PC-3 (cell line): Measurements from ENCODE around the gene TBXA2R.

Source experiments
- CTCF ChIP-seq: fragments of 300-600 bp; sonication (generic); conservative IDR thresholded peaks from 2 replicates; pipeline ENCODE4 v1.5.1; 2017; ENCODE audit warnings: antibody characterized with exemption, low read depth, mild to moderate bottlenecking, low read length
- EZH2 ChIP-seq: fragments of 300-600 bp; sonication (generic); IDR thresholded peaks from one replicate; pipeline ENCODE4 v1.6.1; 2017; ENCODE audit warnings: antibody characterized with exemption, mild to moderate bottlenecking, low read length; ENCODE audit not compliant: unreplicated experiment
- EZH2phosphoT487 ChIP-seq: fragments of 300-600 bp; sonication (generic); IDR thresholded peaks from 2 replicates; pipeline ENCODE4 v1.6.1; 2018; ENCODE audit warnings: mild to moderate bottlenecking, antibody characterized with exemption, low read length, borderline replicate concordance

GRCh38 chr19:3649888-3650287 lies 43.2 kb upstream of the TBXA2R start:
- TF ChIP-seq CTCF = no peak
- no peak for TF ChIP-seq EZH2
- no peak for TF ChIP-seq EZH2phosphoT487
